Upper lobe of right lung (tissue), 1 donor: Measurements from ENCODE around the gene NR0B2. TPM values are rescaled to one million over a fixed set of nuclear protein-coding genes. Genes with fewer than 3 reads are reported as not detected.

Experiments
- ATAC-seq: fragments of 200-7000 bp; cut with Tn5 transposase; one replicate; pipeline ENCODE4 v1.9.1; 2020; ENCODE audit warnings: mild to moderate bottlenecking, moderate library complexity
- DNase-seq: peaks from one replicate; pipeline ENCODE4 v3.0.0-alpha.2; 2020
- H3K27ac ChIP-seq: fragments of 200-600 bp; one replicate; pipeline ENCODE4 v1.8.0; 2022
- H3K27me3 ChIP-seq: fragments of 200-600 bp; one replicate; pipeline ENCODE4 v1.8.0; 2022; ENCODE audit warnings: mild to moderate bottlenecking
- H3K36me3 ChIP-seq: fragments of 200-600 bp; one replicate; pipeline ENCODE4 v1.8.0; 2022
- H3K4me1 ChIP-seq: fragments of 200-600 bp; one replicate; pipeline ENCODE4 v1.8.0; 2022
- H3K4me3 ChIP-seq: fragments of 200-600 bp; one replicate; pipeline ENCODE4 v1.8.0; 2022; ENCODE audit warnings: mild to moderate bottlenecking
- H3K9me3 ChIP-seq: fragments of 200-600 bp; one replicate; pipeline ENCODE4 v1.8.0; 2022
- CTCF ChIP-seq: fragments of 200-600 bp; IDR thresholded peaks from one replicate; pipeline ENCODE4 v1.8.0; 2022; ENCODE audit warnings: antibody characterized with exemption
- intact Hi-C: fragments of 100-400 bp; cut with DNase I; formaldehyde crosslinking; loops from one replicate; pipeline ENCODE4 v1.11.0; 2022
- total RNA-seq: library from RNA; stranded (reverse); fragmentation: NEBNext Ultra II Directional; extraction: Animal tissue kit (Norgen Biotek cat#: 25700); gene quantifications from one replicate; pipeline ENCODE4 v1.2.1, GENCODE V29; 2021
- donor health status: DM: no; HTN: yes; CAD: no; lungs with severe emphysema.

Gene NR0B2
- total RNA-seq, 1 donor from 2014 or later, result 2.5 TPM

- ATAC-seq, result no peak
- no peak for TF ChIP-seq CTCF
Observed at GRCh38 chr1:26909951-26910342, 3.8 kb downstream of the NR0B2 start.

GRCh38 chr1:26907071-26907917 lies 6.5 kb downstream of the NR0B2 start:
- DNase-seq (no peak), ATAC-seq (peak; percentile 78)
- H3K27ac ChIP-seq, result no peak overlapping the region

More at GRCh38 chr1:26909951-26910342, 3.8 kb downstream of the NR0B2 start:
- H3K27me3 ChIP-seq, result no peaks in the 10 kb centered on the region
- peaks cover 4% of the 10 kb centered on the region for H3K4me1 ChIP-seq
- H3K36me3 ChIP-seq, result no peaks in the 10 kb centered on the region
- intact Hi-C loops, result no loop called here
- no peaks in the 10 kb centered on the region for H3K9me3 ChIP-seq
- no peak overlapping the region for H3K27ac ChIP-seq
- H3K4me3 ChIP-seq, result no peak overlapping the region
- no peak for DNase-seq

GRCh38 chr1:26900815-26901511 lies 12.8 kb downstream of the NR0B2 start:
- Histone ChIP-seq H3K27ac (peak overlapping the region; percentile 88), H3K4me3 (peak overlapping the region; percentile 99), H3K9me3 (no peaks in the 10 kb centered on the region), H3K27me3 (no peaks in the 10 kb centered on the region), H3K36me3 (peaks cover 22% of the 10 kb centered on the region), H3K4me1 (peaks cover 12% of the 10 kb centered on the region)
- no peak for TF ChIP-seq CTCF
- intact Hi-C loops, result no loop called here
- ATAC-seq (no peak), DNase-seq (no peak)

More at GRCh38 chr1:26907071-26907917, 6.5 kb downstream of the NR0B2 start:
- no peak for TF ChIP-seq CTCF
- intact Hi-C loops, result no loop called here
- no peaks in the 10 kb centered on the region for H3K27me3 ChIP-seq
- H3K4me1 ChIP-seq, result peaks cover 4% of the 10 kb centered on the region
- no peaks in the 10 kb centered on the region for H3K9me3 ChIP-seq
- no peaks in the 10 kb centered on the region for H3K36me3 ChIP-seq
- no peak overlapping the region for H3K4me3 ChIP-seq

GRCh38 chr1:26900001-26900814 lies 13.6 kb downstream of the NR0B2 start, which contains the start of gene GPATCH3:
GPATCH3 (minus strand) TSS chr1:26900467; CDS start chr1:26900442, 25 bp downstream.
- peaks cover 29% of the 10 kb centered on the region for H3K36me3 ChIP-seq
- intact Hi-C loops, result no loop called here
- H3K27me3 ChIP-seq, result no peaks in the 10 kb centered on the region
- H3K9me3 ChIP-seq, result no peaks in the 10 kb centered on the region
- ATAC-seq, result peak; percentile 94
- peak within 1 kb of the TSS; percentile 88 for H3K27ac ChIP-seq
- DNase-seq, result peak; percentile 94
- H3K4me3 ChIP-seq, result peak within 1 kb of the TSS; percentile 99
- peaks cover 12% of the 10 kb centered on the region for H3K4me1 ChIP-seq
- TF ChIP-seq CTCF, result no peak

GRCh38 chr1:26897351-26897750 lies 16.4 kb downstream of the NR0B2 start:
- H3K4me1 ChIP-seq, result peaks cover 12% of the 10 kb centered on the region
- intact Hi-C loops, result no loop called here
- H3K36me3 ChIP-seq, result peaks cover 58% of the 10 kb centered on the region
- H3K27ac ChIP-seq, result no peak overlapping the region
- DNase-seq (no peak), ATAC-seq (no peak)
- H3K9me3 ChIP-seq, result no peaks in the 10 kb centered on the region
- H3K27me3 ChIP-seq, result no peaks in the 10 kb centered on the region
- TF ChIP-seq CTCF, result no peak
- no peak overlapping the region for H3K4me3 ChIP-seq
